22Rv1 (cell line): Measurements from ENCODE around the gene MYCBP.

ENCODE experiments used
- CTCF ChIP-seq: fragments of 450-650 bp; IDR thresholded peaks from 2 replicates; pipeline ENCODE4 v1.5.1; 2017; ENCODE audit warnings: mild to moderate bottlenecking
- ZFX ChIP-seq: fragments of 450-650 bp; IDR thresholded peaks from 2 replicates; pipeline ENCODE4 v1.6.1; 2017; ENCODE audit warnings: antibody characterized with exemption, borderline replicate concordance

- TF ChIP-seq CTCF (no peak), ZFX (no peak)
Measured at GRCh38 chr1:38898653-38899230, 25.6 kb upstream of the MYCBP start.
